VCaP (cell line): Measurements from ENCODE around the gene CXCL3.

Experiments
- H3K27ac ChIP-seq: fragments of 450-650 bp; 2 replicates; pipeline ENCODE4 v1.5.1; 2017
- CTCF ChIP-seq: fragments of 450-650 bp; conservative IDR thresholded peaks from 2 replicates; pipeline ENCODE4 v1.5.1; 2017; ENCODE audit warnings: mild to moderate bottlenecking, moderate library complexity

CXCL3 gene

GRCh38 chr4:73989031-73989430 is 49.5 kb downstream of the CXCL3 start:
- no peak overlapping the region for H3K27ac ChIP-seq
- no peak for TF ChIP-seq CTCF

DNA sequence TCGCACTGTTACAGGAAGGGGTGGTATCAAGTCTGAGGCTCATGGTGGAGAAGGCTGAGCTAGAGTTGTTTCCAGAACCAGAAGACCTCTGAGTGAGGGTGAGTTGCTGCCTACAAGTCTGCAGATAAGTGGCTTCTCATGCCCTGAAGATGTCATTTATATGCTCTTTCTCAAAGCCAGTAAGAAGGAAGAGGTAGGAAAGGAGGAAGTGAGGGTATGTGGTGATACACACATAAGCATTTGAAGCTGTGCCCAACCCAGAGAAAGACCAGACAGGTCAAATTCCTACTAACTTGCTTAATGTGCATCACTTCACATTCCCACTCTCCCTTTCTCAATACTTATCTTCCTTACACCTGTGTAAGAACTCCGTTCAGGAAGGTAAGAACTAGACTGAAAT is 50.4 kb downstream of the CXCL3 start, which contains the start of gene PPBP:
Gene PPBP (minus strand): TSS at position 130 of the 400 bp plus-strand sequence. CDS start 87 bp downstream, at position 43.
- H3K27ac ChIP-seq, result no peak within 1 kb of the TSS
- no peak for TF ChIP-seq CTCF
